HAP-1 (cell line): ENCODE data around the gene BHLHE40.
A peak's percentile ranks its signal among the peaks of the same experiment; 100 is the strongest.

ENCODE experiments used
- DNase-seq, 2 experiments: peaks; one replicate each; pipeline ENCODE4 v3.0.0-alpha.2; 2016 to 2020; ENCODE audit warnings: low spot score in 2 of 2
- H3K27me3 ChIP-seq: fragments of 250-450 bp; sonication (Bioruptor Pico); 2 replicates; pipeline ENCODE4 v1.5.1; 2020; ENCODE audit warnings: low read depth, mild to moderate bottlenecking, moderate library complexity
- H3K36me3 ChIP-seq: fragments of 250-450 bp; sonication (Bioruptor Pico); replicated peaks from 2 replicates; pipeline ENCODE4 v1.5.1; 2020; ENCODE audit warnings: mild to moderate bottlenecking
- H3K4me1 ChIP-seq: fragments of 250-450 bp; sonication (Bioruptor Pico); 2 replicates; pipeline ENCODE4 v1.5.1; 2020; ENCODE audit warnings: mild to moderate bottlenecking
- H3K4me3 ChIP-seq: fragments of 250-450 bp; sonication (Bioruptor Pico); 2 replicates; pipeline ENCODE4 v1.5.1; 2020; ENCODE audit warnings: mild to moderate bottlenecking, moderate library complexity
- H3K9me3 ChIP-seq: fragments of 250-450 bp; sonication (Bioruptor Pico); 2 replicates; pipeline ENCODE4 v1.5.1; 2020; ENCODE audit warnings: mild to moderate bottlenecking, moderate library complexity
- in situ Hi-C: fragments of 300-500 bp; cut with MboI; formaldehyde crosslinking; loops from 3 replicates; pipeline ENCODE4 v1.14.3; 2020; ENCODE audit warnings: low sequenced_read_pairs, inconsistent platforms, mixed read lengths

Gene BHLHE40

DNA sequence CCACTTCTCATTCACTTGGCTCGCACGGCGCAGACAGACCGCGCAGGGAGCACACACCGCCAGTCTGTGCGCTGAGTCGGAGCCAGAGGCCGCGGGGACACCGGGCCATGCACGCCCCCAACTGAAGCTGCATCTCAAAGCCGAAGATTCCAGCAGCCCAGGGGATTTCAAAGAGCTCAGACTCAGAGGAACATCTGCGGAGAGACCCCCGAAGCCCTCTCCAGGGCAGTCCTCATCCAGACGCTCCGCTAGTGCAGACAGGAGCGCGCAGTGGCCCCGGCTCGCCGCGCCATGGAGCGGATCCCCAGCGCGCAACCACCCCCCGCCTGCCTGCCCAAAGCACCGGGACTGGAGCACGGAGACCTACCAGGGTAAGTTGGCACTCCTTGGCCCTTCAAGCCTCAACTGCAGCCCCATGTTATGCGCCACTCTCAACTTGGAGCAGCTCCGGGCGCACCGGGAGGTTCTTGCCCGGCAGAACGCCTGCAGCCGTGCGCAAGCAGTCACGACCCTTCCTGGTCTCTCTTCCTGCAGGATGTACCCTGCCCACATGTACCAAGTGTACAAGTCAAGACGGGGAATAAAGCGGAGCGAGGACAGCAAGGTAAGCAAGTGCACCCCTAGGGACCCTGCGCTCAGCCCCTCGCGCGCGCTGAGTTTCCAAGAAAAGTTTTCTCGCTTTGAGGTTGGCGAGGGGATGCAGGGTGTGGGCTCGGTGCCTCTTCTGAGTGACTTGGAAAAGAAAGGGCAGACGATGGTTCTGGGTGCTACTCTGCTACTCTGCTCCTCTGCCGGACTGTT lies at the start of gene BHLHE40:
Gene BHLHE40 (plus strand): TSS at position 10 of the 801 bp plus-strand sequence. CDS start 282 bp downstream, at position 292.
- H3K27me3 ChIP-seq: no peaks in the 10 kb centered on the region
- in situ Hi-C loops: loop anchor here (25.0 kb wide), 1 partner anchor 667 kb away; the partner anchor contains the start of gene SETMAR
- H3K36me3 ChIP-seq: peaks cover 26% of the 10 kb centered on the region
- peaks cover 23% of the 10 kb centered on the region for H3K4me1 ChIP-seq
- no peaks in the 10 kb centered on the region for H3K9me3 ChIP-seq
- peak within 1 kb of the TSS; percentile 69 for H3K4me3 ChIP-seq
- DNase-seq: peak in 1 of 2 experiments; percentile 38

DNA sequence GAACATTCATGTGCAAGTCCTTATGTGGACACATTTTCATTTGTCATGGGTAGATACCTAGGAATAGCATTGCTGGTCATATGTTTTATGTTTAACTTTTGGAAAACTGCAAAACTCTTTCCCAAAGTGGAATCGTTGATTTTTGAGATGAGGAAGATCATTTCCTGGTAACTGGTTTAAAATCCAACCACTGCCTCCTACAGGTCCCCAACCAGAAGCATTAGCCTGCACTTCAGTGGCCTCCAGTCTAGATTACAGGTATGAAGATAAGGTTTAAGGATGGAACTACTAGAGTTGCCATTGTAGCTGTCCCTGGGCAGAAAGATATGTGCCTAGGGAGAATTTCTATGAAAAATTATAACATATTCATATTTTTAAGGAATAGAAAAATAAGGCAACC lies 48.7 kb upstream of the BHLHE40 start:
- Histone ChIP-seq H3K36me3 (no peaks in the 10 kb centered on the region), H3K4me1 (no peaks in the 10 kb centered on the region), H3K27me3 (no peaks in the 10 kb centered on the region), H3K9me3 (no peaks in the 10 kb centered on the region), H3K4me3 (no peak overlapping the region)
- DNase-seq: no peak
- in situ Hi-C loops: no loop called here

DNA sequence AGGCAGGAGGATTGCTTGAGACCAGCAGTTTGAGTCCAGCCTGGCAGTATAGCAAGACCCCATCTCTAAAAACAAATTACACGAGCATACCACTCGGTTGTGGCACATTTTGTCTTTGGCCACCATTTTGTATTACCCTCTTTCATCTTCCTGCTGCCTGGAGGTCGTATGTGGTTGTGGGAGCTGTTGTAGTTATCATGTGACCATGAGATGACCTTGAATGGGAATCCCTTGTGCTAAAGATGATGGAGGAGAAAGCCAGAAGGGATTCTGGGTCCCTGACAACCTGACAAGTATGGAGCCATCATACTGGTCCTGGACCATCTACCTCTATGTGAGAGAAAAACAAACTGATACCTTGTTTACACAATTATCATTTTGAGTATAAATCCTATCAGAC lies 45.2 kb upstream of the BHLHE40 start:
- in situ Hi-C loops: no loop called here
- no peaks in the 10 kb centered on the region for H3K27me3 ChIP-seq
- DNase-seq: no peak
- no peak overlapping the region for H3K4me3 ChIP-seq
- no peaks in the 10 kb centered on the region for H3K9me3 ChIP-seq
- no peaks in the 10 kb centered on the region for H3K4me1 ChIP-seq
- no peaks in the 10 kb centered on the region for H3K36me3 ChIP-seq

DNA sequence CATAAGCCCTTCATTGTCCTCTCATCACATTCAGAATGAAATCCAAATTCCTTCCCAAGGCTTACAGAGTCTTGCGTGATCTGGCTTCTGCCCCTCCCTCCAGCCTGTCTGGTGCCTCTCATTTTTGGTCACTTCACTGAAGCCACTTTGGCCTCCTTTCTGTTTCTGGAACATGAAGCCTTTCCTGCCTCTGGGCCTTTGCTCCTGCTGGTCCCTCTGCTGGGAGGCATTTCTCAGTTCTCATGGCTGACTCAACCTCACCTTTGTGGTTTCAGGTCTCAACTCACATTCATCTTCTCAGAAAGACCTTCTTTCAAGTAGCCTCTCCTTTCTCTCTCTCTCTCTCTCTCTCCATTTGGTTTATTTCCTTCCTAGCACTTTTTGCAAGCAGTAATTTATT lies 43.9 kb upstream of the BHLHE40 start:
- in situ Hi-C loops: no loop called here
- Histone ChIP-seq H3K4me1 (no peaks in the 10 kb centered on the region), H3K9me3 (no peaks in the 10 kb centered on the region), H3K4me3 (no peak overlapping the region), H3K36me3 (no peaks in the 10 kb centered on the region), H3K27me3 (no peaks in the 10 kb centered on the region)
- DNase-seq: no peak

DNA sequence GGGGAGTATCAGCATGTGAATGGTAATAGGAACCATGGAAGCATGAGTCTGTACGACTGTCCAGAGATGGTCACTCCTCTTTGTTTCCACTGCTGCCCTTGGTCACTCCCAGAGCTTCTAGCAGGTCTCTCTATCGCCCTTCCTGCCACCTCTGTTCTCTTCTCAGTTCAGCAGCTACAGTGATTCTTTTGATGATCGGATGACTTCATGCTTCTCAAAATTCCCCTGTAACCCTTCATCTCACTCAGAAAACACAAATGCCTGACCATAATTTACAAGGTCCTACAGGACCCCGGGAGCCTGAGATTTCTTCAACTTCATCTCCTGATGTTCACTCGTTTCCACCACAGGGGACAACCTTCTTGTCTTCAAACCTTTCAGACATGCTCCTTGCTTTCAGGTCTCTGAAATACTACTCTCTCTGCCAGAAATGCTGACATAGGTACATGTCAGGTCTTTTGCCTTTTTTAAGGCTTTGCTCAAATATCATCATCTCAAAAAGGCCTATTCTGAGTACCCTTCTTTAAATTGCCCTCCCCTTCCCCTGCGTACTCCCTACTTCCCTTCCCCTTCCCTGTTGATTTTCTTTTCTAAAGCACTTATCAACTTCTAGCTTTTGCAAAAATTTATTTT lies 42.1 kb upstream of the BHLHE40 start:
- H3K27me3 ChIP-seq: no peaks in the 10 kb centered on the region
- no peak overlapping the region for H3K4me3 ChIP-seq
- no peaks in the 10 kb centered on the region for H3K9me3 ChIP-seq
- H3K36me3 ChIP-seq: no peaks in the 10 kb centered on the region
- no peaks in the 10 kb centered on the region for H3K4me1 ChIP-seq
- DNase-seq: no peak
- in situ Hi-C loops: no loop called here

DNA sequence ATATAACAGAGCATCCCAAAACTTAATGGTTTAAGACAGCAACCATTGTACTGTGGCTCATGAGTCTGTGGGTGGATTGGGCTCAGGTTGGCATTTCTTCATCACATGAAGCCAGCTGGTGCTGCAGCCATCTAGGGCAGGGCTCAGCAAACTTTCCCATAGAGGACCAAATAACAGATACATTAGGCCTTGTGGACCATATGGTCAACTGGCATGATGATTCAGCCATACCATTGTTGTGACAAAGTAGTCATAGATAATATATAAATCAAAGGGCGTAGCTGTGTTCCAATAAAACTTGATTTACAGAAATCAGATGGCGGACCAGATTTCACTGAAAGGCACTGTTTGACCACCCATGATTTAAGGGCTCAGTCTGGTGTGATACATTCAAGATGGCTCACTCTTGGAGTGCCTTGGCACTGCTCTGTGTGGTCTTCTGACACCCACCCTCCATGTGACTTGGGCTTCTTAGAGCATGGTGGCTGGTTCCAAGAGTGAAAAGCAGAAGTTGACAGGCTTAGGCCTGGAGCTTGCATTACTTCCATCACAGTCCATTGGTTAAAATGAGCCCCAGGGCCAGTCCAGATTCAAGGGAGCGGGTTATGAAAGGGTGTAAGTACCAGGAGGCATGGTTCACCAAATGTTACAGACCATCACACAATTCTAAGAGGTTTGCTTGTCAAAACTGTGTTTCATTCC lies 40.8 kb upstream of the BHLHE40 start:
- H3K9me3 ChIP-seq: no peaks in the 10 kb centered on the region
- in situ Hi-C loops: no loop called here
- no peaks in the 10 kb centered on the region for H3K27me3 ChIP-seq
- no peak overlapping the region for H3K4me3 ChIP-seq
- no peaks in the 10 kb centered on the region for H3K36me3 ChIP-seq
- DNase-seq: no peak
- H3K4me1 ChIP-seq: no peaks in the 10 kb centered on the region

DNA sequence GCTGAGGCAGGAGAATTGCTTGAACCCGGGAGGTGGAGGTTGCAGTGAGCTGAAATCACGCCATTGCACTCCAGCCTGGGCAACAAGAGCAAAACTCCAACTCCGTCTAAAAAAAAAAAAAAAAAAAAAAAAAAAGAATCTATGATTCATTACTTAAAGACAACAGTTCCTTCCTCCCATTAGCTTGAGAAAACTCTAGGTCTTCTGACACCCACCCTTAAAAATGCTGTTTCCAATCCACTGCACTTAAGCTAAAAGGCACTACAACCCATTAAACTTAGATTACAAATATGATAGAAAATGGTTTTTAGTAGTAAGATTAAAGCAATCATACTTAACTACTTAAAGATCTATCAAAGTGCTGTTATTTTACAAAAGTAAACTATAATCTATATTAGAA lies 40.0 kb upstream of the BHLHE40 start:
- Histone ChIP-seq H3K9me3 (no peaks in the 10 kb centered on the region), H3K4me3 (no peak overlapping the region), H3K27me3 (no peaks in the 10 kb centered on the region), H3K4me1 (no peaks in the 10 kb centered on the region), H3K36me3 (no peaks in the 10 kb centered on the region)
- in situ Hi-C loops: no loop called here
- DNase-seq: no peak

DNA sequence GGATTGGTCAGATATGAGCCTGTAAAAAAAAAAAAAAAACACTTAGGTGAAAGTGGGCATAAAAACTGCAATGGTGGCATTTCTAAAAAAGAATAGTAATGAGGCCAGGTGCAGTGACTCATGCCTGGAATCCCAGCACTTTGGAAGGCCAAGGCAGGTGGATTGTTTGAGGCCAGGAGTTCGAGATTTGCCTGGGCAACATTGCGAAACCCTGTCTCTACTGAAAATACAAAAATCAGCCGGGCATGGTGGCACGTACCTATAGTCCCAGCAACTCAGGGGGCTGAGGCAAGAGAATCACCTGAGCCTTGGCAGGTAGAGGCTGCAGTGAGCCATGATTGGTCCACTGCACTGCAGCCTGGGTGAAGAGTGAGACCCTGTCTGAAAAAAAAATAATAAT lies 38.3 kb upstream of the BHLHE40 start:
- no peaks in the 10 kb centered on the region for H3K9me3 ChIP-seq
- H3K36me3 ChIP-seq: no peaks in the 10 kb centered on the region
- H3K4me1 ChIP-seq: no peaks in the 10 kb centered on the region
- H3K27me3 ChIP-seq: no peaks in the 10 kb centered on the region
- H3K4me3 ChIP-seq: no peak overlapping the region
- no peak for DNase-seq
- in situ Hi-C loops: no loop called here

DNA sequence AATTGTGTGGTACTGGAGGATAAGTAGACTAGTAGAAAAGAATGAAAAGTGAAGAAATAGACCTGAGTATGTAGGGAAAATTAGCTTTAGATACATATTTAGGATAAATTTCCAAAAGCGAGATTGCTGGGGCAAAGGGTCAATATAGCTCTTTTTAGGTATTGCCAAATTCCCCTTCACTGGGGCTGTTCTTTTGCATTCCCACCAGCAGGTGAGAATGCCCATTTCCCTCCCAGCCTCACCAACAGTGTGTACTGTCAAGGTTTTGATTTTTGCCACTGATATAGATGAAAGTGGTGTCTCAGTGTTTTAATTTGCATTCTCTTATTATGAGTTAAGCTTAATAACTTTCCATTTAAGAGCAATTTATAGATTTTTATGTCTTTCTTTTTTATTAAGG lies 35.7 kb upstream of the BHLHE40 start:
- no peaks in the 10 kb centered on the region for H3K36me3 ChIP-seq
- no peaks in the 10 kb centered on the region for H3K27me3 ChIP-seq
- no peaks in the 10 kb centered on the region for H3K9me3 ChIP-seq
- no peaks in the 10 kb centered on the region for H3K4me1 ChIP-seq
- in situ Hi-C loops: no loop called here
- no peak overlapping the region for H3K4me3 ChIP-seq
- DNase-seq: no peak

DNA sequence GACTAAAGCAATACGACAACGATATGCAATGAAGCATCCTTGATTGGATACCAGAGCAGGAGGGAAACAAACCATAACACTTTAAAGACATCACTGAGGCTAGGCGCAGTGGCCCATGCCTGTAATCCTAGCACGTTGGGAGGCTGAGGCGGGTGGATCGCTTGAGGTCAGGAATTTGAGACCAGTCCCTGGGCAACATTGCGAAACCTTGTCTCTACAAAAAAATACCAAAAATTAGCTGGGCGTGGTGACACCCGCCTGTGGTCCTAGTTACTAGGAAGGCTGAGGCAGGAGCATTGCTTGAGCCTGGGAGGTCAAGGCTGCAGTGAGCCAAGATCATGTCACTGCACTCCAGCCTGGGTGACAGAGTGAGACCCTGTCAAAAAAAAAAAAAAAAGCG lies 33.9 kb upstream of the BHLHE40 start:
- no peaks in the 10 kb centered on the region for H3K27me3 ChIP-seq
- H3K4me1 ChIP-seq: no peaks in the 10 kb centered on the region
- no peak for DNase-seq
- H3K4me3 ChIP-seq: no peak overlapping the region
- no peaks in the 10 kb centered on the region for H3K36me3 ChIP-seq
- no peaks in the 10 kb centered on the region for H3K9me3 ChIP-seq
- in situ Hi-C loops: no loop called here

DNA sequence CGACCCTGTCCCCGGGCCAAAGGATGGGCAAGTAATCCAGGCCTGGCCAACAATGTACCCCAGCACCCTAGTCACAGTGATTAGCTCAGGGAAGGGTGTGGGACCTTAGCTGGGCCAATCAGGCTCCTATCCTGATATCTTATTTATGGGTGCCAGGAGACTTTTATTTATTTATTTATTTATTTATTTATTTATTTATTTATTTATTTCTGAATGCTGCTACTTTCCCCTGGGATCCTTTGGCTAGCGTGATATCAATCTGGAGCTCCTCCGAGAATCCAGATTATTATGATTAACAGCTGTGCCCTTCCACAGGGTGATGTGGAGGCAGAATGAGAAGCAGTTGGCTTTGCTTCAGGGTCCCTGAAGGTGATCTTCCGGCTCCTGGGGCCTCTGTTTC lies 32.2 kb upstream of the BHLHE40 start:
- Histone ChIP-seq H3K9me3 (no peaks in the 10 kb centered on the region), H3K4me3 (no peak overlapping the region), H3K36me3 (no peaks in the 10 kb centered on the region), H3K27me3 (no peaks in the 10 kb centered on the region), H3K4me1 (no peaks in the 10 kb centered on the region)
- in situ Hi-C loops: no loop called here
- DNase-seq: no peak

DNA sequence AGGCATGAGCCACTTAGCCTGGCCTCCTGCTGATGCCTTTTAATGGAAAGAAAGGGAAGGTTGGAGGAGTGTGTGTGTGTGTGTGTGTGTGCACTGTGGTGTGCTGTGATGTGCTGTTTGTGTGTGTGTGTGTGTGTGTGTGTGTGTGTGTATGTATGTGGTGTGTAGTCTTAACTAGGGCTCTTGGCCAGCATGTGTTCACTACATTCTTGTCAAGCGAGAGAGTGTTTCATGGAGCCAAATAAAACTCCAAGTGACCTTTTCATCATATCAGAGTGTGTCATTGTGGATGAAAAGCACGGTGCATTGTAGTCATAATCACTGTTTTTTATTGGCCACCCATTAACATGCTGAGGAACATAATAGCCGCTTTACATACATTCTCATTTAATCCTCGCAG lies 30.8 kb upstream of the BHLHE40 start:
- Histone ChIP-seq H3K36me3 (no peaks in the 10 kb centered on the region), H3K27me3 (no peaks in the 10 kb centered on the region), H3K4me1 (no peaks in the 10 kb centered on the region), H3K9me3 (no peaks in the 10 kb centered on the region), H3K4me3 (no peak overlapping the region)
- in situ Hi-C loops: no loop called here
- peak in 1 of 2 experiments; percentile 61 for DNase-seq

DNA sequence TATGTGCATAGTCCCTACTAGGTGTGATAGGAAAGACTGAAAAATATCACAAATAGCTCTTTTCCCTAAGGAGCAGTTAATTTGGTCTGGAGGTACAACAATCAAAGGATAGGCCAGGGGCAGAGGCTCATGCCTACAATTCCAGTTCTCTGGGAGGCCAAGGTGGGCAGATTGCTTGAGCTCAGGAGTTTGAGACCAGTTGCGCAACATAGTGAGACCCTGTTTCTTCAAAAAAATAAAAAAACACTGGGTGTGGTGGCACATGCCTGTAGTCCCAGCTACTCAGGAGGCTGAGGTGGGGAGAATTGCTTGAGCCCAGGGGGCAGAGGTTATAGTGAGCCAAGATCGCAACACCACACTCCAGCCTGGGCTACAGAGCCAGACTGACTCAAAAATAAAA lies 30.2 kb upstream of the BHLHE40 start:
- DNase-seq: no peak
- in situ Hi-C loops: no loop called here
- Histone ChIP-seq H3K36me3 (no peaks in the 10 kb centered on the region), H3K4me3 (no peak overlapping the region), H3K9me3 (no peaks in the 10 kb centered on the region), H3K4me1 (no peaks in the 10 kb centered on the region), H3K27me3 (no peaks in the 10 kb centered on the region)

DNA sequence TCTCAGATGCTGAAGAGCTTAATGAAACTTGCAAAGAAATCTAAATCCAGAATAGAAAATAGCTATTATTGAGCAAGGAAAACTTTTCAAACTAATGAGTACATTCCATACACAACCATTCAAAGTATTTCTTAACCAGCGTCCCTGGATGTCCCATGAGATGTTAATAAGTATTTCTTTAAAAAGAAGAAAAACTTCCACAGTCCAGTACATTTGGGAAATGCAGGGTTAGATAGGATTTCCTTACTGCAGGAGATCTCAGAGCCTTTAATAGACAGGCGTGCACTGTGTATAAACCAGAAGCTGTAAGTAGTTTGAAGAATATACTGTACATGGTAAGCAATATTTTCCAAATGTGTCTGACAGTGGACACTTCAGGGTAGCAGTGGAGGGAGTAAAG lies 29.6 kb upstream of the BHLHE40 start:
- Histone ChIP-seq H3K4me3 (no peak overlapping the region), H3K36me3 (no peaks in the 10 kb centered on the region), H3K27me3 (no peaks in the 10 kb centered on the region), H3K4me1 (no peaks in the 10 kb centered on the region), H3K9me3 (no peaks in the 10 kb centered on the region)
- no peak for DNase-seq
- in situ Hi-C loops: no loop called here
